HG03432 (cell line): ENCODE results near the gene HOOK1.
"Not testable (repeated sequence)": the region's sequence is repeated elsewhere in the genome, so short reads cannot be mapped to it uniquely, and the experiment has no call there.

Source experiments
- ATAC-seq: cut with Tn5 transposase; IDR thresholded peaks from one replicate; pipeline ENCODE4 v1.9.1; 2021; ENCODE audit warnings: mild to moderate bottlenecking, moderate library complexity; ENCODE audit not compliant: unreplicated experiment

Gene HOOK1

DNA sequence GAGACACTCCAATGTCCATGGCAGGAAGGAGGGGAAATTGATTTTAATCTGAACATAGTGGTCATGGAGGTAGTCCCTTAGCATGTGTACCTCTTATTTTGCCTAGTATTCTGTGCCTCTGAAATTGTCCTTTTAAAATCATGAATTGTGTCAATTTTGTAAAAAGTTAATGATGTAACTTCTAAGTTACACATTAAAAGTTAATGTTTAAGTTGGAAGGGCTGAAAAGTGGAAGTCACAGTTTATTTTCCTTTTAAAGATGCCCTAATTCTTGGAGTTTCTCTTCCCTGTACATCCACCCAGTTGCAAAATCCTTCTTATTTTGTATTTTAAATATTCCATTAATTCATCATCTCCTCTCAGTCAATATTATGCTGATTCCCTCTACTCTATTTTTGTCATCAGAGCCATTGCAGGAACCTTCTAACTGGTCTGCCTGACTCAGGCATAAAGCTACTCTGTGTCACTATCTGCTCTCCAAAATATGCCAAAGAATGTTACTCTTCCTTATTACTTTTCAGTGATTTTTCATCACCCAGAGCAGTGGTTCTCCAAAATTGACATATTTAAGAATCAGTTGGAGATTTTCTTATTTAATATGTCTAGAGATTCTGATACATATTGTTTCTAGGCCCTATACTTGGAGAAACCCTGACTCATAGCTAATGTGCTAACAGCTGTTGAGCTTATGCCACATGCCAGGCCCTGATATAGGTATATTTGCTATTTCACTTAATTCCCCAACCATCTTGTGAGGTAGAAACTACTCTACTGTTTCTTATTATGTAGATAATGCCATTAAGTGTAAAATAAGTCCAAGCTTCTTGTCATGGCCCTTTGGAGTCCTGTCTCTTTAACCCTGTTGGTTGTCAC is 5.1 kb downstream of the HOOK1 start:
- ATAC-seq, result peak; percentile 48

DNA sequence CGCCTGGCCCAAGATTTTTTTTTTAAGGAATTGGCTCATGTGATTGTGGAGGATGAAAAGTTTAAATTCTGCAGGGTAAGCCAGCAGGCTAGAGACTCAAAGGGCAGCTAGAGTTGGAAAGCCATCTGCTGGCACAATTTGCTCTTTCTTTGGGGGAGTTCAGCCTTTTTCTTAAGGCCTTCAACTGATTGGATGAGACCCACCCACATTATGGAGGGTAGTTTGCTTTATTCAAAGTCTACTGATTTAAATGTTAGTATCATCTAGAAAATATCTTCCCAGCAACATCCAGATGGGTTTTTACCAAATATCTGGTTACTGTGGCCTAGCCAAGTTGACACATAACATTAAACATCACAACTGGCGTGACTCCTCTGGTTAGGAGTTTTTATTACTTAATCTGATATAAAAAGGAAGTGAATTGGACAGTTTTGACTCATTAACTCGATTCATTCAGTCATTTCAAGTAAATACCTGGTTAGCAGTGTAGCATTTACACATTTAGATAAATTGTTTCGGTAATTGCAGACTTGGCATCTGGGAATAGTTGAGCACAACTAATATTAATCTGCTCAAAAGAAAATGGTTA is 12.4 kb downstream of the HOOK1 start:
- no peak for ATAC-seq

DNA sequence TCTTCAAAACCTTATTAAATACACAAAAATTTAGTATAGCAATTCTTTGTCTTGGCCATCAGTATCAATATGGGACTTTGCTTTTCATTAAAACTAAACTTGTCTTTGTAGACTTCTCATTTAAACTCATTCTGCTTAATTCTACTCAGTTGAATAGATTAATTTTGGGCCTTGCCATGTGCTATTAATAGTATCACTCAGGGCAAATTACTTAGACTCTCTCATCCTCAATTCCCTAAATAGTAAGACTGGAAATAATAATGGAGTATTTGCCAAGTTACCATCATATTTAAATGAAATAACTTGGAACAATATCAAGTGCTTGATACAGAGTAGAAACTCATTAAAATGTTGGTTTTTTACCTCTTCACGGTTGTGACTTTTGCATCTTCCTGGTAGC is 13.4 kb downstream of the HOOK1 start:
- ATAC-seq, result no peak

DNA sequence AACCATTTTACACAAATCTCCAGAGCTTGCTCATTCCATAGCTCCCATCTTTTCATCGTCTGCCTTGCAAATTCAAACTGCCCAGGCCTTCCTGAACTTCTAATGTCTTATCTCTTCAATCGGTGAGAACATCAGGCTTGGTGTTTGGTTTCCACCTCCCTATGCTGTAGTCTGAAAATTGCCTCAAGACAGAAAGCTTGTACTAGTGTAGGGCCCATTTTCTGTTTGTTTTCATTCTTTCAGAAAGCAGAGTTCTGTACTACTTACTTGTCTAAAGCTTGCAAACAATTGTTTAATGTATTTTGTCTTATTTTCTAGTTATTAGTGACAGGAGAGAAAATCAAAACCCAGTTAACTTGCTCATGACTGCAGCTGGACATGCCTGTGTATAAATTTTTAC is 16.8 kb downstream of the HOOK1 start:
- no peak for ATAC-seq

DNA sequence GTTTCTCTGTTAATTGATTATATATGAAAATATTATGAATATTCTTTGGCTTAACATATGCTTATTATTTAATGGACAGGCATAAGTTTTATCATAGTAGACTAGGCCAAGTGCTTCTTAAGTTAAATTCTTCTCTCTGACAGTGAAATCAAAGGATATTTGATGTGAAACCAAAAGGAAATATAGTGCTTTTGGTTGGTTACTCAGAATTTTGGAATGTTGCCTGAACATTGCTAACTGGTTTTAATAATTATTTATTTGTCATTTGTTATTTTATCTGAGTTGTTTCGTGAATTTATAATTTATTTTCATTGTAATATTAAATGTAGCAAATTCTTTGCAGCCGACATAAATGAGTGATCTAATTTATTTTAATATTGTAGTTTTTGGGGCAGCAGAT is 18.3 kb downstream of the HOOK1 start:
- ATAC-seq, result no peak

DNA sequence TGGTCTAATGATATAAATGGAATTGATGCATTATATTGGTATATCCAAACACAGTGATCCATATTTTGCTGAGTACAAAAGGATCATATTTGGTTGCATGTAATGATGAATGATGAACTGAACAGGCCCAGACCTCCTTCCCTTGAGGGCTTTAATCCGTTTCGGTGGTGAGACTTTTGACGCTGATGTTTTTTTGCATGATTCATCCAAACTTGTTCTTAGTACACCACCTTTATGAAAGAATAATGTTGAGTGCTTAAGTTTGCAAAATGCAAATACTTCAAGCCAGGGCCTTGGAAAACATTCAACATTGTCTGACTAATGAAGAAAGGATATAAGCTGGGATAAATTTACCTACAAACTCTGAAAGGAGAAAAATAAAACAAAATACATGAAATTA is 19.2 kb downstream of the HOOK1 start:
- no peak for ATAC-seq

DNA sequence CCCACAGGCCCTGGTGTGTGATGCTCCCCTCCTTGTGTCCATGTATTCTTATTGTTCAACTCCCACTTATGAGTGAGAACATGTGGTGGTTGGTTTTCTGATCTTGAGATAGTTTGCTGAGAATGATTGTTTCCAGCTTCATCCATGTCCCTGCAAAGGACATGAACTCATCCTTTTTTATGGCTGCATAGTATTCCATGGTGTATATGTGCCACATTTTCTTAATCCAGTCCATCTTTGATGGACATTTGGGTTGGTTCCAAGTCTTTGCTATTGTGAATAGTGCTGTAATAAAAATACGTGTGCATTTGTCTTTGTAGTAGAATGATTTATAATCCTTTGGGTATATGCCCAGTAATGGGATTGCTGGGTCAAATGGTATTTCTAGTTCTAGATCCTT is 23.1 kb downstream of the HOOK1 start:
- ATAC-seq, result not testable (repeated sequence)

DNA sequence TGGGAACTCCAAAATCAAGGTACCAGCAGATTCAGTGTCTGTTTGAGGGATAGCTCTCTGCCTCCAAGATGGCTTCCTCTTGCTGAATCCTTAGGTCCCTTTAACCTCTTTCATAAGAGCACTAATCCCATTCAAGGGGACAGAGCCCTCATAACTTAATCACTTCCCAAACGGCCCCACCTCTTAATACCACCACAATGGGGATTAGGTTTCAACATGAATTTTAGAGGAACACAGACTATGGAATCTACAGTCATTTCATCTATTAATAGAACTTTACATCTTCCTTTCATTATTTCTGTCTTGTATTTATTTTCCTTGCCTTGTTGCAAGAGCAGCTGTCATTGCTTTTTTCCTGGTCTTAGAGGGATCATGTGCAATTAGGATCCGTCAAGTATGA is 30.3 kb downstream of the HOOK1 start:
- no peak for ATAC-seq

DNA sequence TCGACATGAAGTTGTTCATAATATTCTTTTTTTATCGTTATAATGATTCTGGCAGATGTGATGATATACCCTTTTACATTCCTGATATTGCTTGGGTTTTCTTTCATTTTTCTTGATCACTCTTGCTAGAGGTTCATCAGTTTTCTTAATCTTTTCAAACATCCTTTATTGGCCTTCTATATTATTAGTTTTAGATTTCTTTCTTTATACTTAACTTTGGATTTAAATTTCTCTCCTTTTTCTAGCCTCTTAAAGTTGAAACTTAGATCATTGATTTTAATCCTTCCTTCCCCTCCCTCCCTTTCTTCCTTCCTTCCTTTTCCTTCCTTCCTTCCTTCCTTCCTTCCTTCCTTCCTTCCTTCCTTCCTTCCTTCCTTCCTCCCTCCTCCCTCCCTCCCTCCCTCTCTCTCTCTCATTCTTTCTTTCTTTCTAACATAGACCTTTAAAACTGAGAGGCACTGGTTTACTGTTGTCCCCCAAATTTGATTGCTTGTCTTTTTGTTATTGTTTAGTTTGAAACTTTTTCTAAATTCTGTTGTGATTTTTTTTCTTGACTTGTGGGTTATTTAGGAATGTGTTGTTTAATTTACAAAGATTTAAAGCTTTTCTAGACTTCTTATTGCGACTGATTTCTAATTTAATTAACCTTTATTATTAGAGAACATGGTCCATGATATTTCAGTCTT is 31.6 kb downstream of the HOOK1 start:
- no peak for ATAC-seq

DNA sequence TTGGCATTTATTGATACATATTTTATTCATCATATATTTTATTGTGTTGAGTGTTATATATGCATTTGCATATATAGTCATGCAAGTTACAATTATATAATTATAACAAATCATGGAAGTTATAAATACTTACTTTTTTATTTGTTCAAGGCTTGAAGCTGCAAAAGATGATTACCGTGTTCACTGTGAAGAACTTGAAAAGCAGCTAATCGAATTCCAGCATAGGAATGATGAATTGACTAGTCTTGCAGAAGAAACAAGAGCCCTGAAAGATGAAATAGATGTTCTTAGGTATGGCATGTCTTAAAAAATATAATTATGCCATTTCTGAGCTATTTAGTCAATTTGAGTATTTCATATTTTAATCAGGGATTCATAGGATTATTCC is 32.1 kb downstream of the HOOK1 start:
- ATAC-seq, result no peak

DNA sequence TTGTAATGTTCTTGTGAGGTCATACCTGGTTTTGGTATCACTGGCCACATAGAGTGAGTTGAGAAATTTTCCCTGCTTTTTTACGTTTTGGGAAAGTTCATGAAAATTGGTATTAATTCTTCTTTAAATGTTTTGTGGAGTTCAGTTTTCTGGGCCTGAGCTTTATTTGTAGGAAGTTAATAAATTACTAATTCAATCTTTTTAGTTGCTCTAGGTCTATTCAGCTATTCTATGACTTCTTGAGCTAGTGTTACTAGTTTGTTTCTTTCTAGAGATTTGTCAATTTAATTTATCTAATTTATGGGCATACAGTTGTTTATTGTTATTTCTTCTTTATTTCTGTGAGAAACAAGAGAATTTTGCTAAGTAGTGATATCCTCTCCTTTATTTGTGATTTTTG is 37.4 kb downstream of the HOOK1 start:
- no peak for ATAC-seq

DNA sequence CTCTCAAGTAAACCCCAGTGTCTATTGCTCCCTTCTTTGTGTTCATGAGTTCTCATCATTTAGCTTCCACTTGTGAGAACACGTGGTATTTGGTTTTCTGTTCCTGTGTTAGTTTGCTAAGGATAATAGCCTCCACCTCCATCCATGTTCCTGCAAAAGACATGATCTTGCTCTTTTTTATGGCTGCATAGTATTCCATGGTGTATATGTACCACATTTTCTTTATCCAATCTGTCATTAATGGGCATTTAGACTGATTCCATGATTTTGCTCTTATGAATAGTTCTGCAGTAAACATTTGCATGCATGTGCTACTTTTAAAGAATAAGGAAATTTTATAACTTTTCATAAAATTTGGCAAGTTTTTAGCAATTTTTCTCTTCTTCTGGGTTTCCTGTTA is 40.5 kb downstream of the HOOK1 start:
- not testable (repeated sequence) for ATAC-seq

DNA sequence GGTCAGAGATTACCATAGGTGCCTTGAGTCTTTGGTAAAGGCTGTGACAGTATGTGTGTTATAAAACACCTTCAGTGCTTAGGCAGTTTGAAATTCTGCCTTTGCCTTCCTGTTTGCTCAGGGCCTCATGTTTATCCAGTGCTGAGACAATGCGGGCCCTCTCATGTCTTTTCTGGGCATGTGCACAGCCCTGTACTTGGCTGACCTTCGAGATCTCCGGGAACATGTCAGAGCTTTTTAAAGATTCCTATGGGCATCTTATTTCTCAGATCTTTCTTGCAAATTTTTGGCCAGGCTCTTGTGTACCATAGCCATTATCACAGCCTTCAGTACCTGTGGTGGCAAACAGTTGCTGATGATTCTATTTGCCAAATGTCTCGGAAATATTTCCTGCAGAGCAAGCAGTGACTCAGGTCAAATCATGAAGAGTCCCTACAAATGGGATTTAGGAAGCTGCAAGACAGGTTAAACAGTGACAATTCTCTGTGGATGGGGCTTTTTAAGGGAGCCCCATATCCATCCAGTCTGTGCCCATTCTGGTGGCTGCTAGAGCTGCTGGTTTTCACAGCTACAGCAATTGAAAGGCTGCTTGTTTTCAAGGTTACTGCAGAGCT is 42.1 kb downstream of the HOOK1 start:
- no peak for ATAC-seq

DNA sequence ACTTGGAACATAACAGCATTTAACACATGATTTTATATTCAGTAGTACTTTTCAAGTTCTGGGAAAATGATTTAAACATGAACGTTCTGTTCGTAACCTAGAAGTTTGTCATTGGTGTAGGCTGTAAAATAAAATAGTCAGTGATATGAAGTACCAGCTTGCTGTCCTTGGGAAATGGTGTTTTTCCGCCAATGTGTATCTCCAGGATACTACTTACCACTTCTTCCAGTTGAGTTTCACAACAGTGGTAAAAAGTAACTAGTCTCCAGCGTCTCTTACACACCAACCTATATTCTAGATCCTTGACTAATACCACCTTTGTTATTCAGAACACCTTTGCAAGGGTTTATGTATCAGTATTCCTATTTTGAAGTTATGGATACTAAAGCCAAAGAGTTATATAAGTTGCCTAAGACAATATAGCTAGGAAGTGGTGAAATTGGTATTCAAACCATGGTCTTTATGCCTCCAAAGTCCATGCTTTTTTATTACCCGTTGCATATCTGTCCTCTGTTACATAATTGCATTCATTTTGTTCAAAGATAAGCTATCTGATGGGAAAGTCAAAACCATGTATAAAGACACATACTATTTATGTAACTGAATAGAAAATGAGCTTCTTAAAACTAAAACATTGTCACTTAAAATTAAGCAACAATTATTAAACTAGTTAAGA is 43.1 kb downstream of the HOOK1 start:
- ATAC-seq, result no peak

DNA sequence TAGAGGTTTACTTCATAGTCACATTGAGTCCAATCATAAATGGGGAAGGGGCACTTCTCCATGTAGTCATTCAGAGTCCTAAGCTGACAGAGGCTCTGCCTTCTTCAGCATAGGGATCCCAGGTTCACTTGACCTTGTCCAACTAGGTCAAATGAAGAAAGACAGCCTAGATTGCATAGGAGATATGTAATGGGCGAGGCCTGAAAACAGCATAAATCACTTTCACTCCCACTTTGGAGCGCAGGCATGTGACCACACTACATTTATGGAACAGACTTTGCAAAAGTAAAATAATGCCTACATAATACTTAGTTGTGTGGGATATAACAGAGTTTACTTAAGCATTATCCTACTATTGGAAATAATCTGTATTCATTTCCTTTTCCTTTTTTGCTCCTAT is 51.7 kb downstream of the HOOK1 start:
- no peak for ATAC-seq

DNA sequence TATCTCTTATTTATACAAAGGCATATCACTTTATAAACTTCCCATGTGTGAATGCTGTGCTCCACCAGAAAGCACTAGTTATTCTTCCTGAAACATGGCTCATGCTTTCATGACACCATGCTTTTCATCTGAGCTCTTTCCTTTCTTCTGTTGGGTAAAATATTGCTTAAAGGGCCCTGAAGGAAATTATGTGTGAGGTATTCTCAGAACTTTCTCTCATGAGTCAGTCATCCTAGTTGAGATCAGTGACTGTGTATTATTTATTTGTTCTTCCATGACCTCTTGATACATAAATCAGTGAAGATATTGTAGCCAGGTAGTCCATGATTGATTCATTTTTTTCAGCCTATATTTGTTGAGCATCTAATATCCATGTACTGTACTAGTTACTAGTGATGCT is 57.0 kb downstream of the HOOK1 start:
- no peak for ATAC-seq

DNA sequence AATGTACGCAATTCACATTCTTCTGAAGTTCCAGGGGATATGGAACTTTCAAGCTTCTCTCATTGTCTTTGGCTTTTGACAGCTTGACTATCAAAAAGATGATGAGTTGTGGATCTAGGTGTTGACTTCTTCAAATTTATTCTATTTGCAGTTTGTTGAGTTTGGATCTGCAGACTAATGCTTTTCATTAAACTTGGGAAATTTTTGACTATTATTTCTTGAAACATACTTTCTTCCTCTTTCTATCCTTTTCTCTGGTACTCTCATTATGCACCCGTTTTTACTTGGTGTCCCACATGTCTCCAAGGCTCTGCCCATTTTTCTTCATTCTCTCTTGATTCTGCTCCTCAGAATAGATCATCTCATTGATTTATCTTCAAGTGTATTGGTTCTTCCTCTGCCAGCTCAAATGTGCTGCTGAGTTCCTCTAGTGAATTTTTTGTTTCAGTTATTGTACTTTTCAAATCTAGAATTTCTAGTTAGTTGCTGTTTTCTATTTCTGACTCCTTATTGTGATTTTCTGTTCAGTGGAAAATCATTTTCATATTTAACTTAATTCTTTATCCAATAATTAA is 62.4 kb downstream of the HOOK1 start:
- no peak for ATAC-seq

DNA sequence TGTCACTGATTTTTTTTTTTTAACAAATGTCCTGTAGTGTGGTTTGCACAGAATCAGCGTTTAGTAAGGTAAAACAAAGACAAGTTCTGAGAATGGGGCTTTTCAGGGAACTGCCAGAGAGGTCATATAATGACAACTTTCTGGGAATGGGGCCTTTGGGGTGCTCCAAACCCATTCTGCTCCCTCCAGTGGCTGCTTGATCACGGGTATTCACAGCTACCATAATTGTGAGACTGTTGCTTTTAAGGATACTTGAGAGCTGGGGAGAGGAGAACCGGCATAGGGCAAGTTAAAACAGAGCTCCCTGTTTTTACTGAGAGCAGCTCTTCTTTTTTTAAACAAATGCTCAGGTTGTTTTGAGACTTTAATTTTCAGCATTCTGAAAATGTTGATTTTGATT is 63.6 kb downstream of the HOOK1 start:
- no peak for ATAC-seq

DNA sequence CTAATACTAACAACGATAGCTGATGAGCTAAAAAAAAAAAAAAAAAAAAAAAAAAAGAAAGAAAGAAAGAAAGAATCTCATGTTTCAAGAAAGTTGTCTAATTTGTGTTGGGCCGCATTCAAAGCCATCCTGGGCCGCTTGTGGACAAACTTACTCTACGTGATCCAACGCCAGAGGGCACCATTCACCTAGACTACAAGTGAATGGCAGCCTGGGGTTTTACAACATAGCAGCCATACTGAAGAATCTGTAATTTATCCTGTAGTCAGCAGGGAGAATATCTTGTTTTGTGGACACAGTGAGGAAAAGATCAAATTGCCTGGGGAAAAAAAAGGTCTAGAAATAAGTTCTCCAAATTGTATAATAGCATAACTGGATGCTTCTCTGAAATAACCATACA is 64.8 kb downstream of the HOOK1 start:
- no peak for ATAC-seq

DNA sequence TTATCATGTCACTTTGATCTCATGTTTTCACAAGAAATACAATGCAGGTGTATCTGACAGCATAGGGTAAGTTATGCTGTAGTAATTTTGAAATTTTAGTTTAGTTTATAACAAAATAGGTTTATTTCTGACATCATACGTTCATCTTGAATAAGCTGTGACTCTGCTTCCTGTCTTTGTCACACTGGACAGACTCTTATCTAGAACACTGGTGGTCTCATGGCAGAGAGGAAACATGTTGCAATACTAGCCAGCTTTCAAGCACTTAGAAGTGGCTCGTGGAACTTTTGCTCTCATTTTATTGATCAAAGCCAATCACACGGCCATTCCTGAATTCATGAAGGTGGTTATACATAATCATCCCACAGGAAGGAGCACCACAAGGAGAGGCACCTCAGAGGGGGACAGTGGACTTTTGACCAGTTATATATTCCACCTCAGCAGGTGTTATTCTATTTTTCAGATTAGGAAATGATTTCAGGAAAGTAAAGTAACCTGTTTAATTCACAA is 65.3 kb downstream of the HOOK1 start:
- no peak for ATAC-seq

DNA sequence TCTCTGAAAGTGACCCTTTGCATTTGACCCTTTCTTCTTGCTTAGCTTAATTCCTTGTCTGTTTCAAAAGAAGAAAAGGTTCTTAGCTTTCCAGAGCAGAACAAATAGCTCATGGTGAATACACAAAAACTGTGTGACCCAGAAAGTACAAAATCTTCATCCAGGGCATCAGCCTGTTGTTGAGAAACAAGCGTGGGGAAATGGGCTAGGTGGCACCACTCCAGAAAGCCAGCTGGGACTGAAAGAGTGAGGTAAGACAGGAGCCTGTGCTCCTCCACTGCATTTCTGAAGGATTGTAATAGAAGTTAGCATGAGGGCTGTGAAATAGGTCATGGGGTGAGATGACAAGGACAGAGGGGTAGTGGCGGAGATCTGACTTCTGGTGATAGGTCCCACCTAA is 66.0 kb downstream of the HOOK1 start:
- ATAC-seq, result no peak
